ENCODE results near the gene SSBP2. TPM values are rescaled to one million over a fixed set of nuclear protein-coding genes. Genes with fewer than 3 reads are reported as not detected.
"Not testable (repeated sequence)": the region's sequence is repeated elsewhere in the genome, so short reads cannot be mapped to it uniquely, and the experiment has no call there.

Gene SSBP2
- total RNA-seq, 1 donor from 2014 or later: 24.3 TPM

DNA sequence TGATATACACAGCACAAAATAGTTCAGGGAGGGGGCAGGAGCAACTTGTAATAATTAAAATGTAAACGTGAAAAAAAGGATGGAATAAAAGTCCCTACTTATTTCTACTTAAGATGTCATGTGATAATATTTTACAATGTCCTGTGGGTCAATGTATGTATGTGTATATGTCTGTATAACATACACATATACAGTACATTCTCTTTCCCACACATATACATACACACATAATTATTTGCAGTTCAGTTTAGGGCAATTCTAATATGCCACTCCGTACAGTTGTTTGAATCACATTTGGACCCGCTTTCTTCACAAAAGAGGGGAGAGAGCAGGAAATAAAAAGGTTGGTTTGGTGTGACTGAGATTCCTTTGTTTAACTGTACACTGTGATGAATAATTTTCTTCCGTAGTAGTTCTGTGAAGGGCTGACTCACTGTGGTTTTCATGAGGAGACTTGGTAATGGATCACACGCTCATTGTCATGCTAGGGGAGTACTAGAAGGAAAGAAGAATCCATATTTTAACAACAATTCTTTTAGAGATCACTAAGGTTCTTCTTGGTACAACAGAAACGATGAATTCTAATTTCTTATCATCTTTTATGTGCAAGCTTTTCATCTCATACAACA is 330.7 kb downstream of the SSBP2 start:
- Mint-ChIP-seq H3K27ac (peak overlapping the region; percentile 83), H3K4me1 (ENCODE audit: low read depth) (peaks cover 35% of the 10 kb centered on the region), H3K36me3 (ENCODE audit: low read depth) (peaks cover 18% of the 10 kb centered on the region), H3K4me3 (ENCODE audit: low read depth) (no peak overlapping the region), H3K27me3 (ENCODE audit: low read depth) (no peaks in the 10 kb centered on the region), H3K9me3 (no peaks in the 10 kb centered on the region)
- no peak for DNase-seq (ENCODE audit: low spot score)
- intact Hi-C loops (cut with micrococcal nuclease): loop anchor here (5.0 to 10.0 kb wide), 5 partner anchors 118 to 685 kb away; partner anchors contain the start of genes ATG10 and ZCCHC9

DNA sequence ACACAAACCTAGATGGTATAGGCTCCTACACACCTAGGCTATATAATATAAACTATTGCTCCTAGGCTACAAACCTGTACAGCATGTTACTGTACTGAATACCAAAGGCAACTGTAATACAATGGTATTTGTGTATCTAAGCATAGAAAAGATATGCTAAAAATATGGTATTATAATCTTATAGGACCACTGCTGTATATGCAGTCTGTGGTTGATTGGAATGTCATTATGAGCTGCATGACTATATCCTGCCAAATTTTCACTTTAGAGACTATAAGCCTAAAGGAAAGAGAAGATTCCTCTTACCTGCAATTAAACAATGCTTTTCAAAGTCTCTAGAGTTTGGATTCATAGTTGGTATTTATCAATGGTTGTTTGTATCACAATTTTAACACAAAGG is 332.3 kb downstream of the SSBP2 start:
- Mint-ChIP-seq H3K27me3 (ENCODE audit: low read depth) (no peaks in the 10 kb centered on the region), H3K4me3 (ENCODE audit: low read depth) (no peak overlapping the region), H3K9me3 (no peaks in the 10 kb centered on the region), H3K4me1 (ENCODE audit: low read depth) (peaks cover 35% of the 10 kb centered on the region), H3K27ac (no peak overlapping the region), H3K36me3 (ENCODE audit: low read depth) (peaks cover 18% of the 10 kb centered on the region)
- intact Hi-C loops (cut with micrococcal nuclease): no loop called here
- DNase-seq (ENCODE audit: low spot score): no peak

DNA sequence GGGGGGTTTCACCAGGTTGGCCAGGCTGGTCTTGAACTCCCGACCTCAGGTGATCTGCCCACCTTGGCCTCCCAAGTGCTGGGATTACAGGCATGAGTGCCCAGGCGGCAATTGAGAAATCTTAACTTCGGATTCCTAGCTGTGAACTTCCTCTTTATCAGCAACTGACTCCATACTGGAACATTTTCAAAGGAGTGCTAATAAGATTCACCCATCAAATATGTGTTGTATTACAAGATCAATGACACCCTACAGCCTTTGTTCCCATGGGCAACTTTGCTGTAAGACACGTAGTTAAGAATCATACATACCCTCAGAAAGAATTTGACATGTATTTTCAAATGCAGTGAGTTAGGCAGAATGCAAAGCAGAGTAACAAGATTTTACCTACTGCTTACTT is 333.8 kb downstream of the SSBP2 start:
- intact Hi-C loops (cut with micrococcal nuclease): no loop called here
- H3K36me3 Mint-ChIP-seq (ENCODE audit: low read depth): peaks cover 18% of the 10 kb centered on the region
- H3K4me3 Mint-ChIP-seq (ENCODE audit: low read depth): no peak overlapping the region
- no peak overlapping the region for H3K27ac Mint-ChIP-seq
- no peak for DNase-seq (ENCODE audit: low spot score)
- no peaks in the 10 kb centered on the region for H3K9me3 Mint-ChIP-seq
- no peaks in the 10 kb centered on the region for H3K27me3 Mint-ChIP-seq (ENCODE audit: low read depth)
- H3K4me1 Mint-ChIP-seq (ENCODE audit: low read depth): peaks cover 26% of the 10 kb centered on the region

DNA sequence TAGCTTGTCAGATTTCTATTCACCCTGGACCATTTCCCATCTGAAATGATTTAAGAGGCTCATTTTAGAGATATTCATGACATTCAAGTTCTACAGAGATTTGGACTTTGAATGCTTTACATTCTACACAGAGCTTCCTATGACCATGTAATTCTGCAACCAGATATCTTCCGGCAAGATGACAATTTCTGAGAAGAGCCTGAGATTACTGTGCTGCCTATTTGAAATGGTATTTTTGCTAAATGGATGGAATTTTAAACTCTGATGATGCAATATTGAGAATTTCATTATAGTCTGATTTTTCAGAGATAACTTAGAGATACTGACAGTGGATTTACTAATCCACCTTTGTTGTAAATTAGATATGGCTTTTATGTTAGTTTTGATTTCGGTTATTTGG is 341.0 kb downstream of the SSBP2 start:
- peaks cover 10% of the 10 kb centered on the region for H3K4me1 Mint-ChIP-seq (ENCODE audit: low read depth)
- DNase-seq (ENCODE audit: low spot score): no peak
- peaks cover 4% of the 10 kb centered on the region for H3K36me3 Mint-ChIP-seq (ENCODE audit: low read depth)
- H3K9me3 Mint-ChIP-seq: no peaks in the 10 kb centered on the region
- no peak overlapping the region for H3K4me3 Mint-ChIP-seq (ENCODE audit: low read depth)
- intact Hi-C loops (cut with micrococcal nuclease): no loop called here
- H3K27me3 Mint-ChIP-seq (ENCODE audit: low read depth): no peaks in the 10 kb centered on the region
- H3K27ac Mint-ChIP-seq: no peak overlapping the region

DNA sequence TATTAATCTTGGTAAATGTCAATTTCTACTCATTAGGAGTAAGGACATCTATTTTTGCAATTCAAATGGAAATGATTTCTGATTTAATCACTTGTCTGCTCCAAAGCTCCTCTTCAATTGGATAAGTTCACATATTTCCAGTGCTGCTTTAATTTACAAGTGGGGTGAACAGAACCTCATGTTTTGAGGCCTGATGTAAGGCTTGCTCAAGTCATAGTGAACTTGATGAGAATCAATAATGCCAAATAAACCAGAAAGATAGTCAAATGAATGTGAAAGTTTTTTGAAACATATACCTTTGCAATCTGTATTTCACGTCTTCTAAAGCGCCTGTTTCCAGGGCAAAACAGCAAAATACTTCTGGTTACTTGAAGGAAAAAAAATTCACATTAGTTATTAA is 341.5 kb downstream of the SSBP2 start:
- peaks cover 10% of the 10 kb centered on the region for H3K4me1 Mint-ChIP-seq (ENCODE audit: low read depth)
- no peaks in the 10 kb centered on the region for H3K9me3 Mint-ChIP-seq
- intact Hi-C loops (cut with micrococcal nuclease): no loop called here
- DNase-seq (ENCODE audit: low spot score): no peak
- H3K36me3 Mint-ChIP-seq (ENCODE audit: low read depth): peaks cover 4% of the 10 kb centered on the region
- H3K27me3 Mint-ChIP-seq (ENCODE audit: low read depth): no peaks in the 10 kb centered on the region
- no peak overlapping the region for H3K27ac Mint-ChIP-seq
- no peak overlapping the region for H3K4me3 Mint-ChIP-seq (ENCODE audit: low read depth)

DNA sequence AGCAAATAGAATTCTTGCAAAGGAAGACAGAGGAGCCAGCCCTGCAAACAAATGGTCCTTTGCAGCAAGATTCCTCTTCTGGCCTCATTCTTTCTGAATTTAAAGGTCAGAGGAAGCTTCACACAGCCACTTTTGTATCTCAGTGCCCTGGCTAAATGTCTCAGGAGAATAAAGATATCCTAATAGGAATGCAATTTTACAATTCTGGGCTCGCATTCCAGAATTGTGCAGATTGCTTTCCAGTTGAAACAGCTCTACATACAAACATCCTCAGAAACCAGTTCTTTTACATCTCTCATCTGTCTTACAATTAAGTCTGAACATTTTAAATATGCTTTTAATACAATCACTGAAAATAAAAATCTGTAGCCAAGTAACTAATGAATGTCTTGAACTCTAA is 342.4 kb downstream of the SSBP2 start:
- no peak for DNase-seq (ENCODE audit: low spot score)
- no peak overlapping the region for H3K4me3 Mint-ChIP-seq (ENCODE audit: low read depth)
- H3K36me3 Mint-ChIP-seq (ENCODE audit: low read depth): peaks cover 4% of the 10 kb centered on the region

DNA sequence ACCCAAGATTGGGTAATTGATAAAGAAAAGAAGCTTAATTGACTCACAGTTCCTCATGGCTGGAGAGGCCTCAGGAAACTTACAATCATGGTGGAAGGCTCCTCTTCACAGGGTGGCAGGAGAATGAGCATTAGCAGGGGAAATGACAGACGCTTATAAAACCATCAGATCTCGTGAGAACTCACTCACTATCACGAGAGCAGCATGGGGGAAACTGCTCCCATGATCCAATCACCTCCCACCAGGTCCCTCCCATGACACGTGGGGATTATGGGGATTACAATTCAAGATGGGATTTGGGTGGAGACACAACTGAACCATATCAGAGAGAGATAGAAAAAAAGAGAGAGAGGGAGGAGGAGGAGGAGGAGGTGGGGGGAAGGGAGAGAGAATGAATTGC is 343.1 kb downstream of the SSBP2 start:
- H3K9me3 Mint-ChIP-seq; H3K27ac Mint-ChIP-seq; H3K4me3 Mint-ChIP-seq (ENCODE audit: low read depth); intact Hi-C loops (cut with micrococcal nuclease); DNase-seq (ENCODE audit: low spot score); H3K27me3 Mint-ChIP-seq (ENCODE audit: low read depth); H3K4me1 Mint-ChIP-seq (ENCODE audit: low read depth); H3K36me3 Mint-ChIP-seq (ENCODE audit: low read depth): not testable (repeated sequence)

More for the DNA sequence above, 342.4 kb downstream of the SSBP2 start:
- Mint-ChIP-seq H3K27me3 (ENCODE audit: low read depth) (no peaks in the 10 kb centered on the region), H3K4me1 (ENCODE audit: low read depth) (peaks cover 10% of the 10 kb centered on the region), H3K9me3 (no peaks in the 10 kb centered on the region), H3K27ac (no peak overlapping the region)
- intact Hi-C loops (cut with micrococcal nuclease): no loop called here

DNA sequence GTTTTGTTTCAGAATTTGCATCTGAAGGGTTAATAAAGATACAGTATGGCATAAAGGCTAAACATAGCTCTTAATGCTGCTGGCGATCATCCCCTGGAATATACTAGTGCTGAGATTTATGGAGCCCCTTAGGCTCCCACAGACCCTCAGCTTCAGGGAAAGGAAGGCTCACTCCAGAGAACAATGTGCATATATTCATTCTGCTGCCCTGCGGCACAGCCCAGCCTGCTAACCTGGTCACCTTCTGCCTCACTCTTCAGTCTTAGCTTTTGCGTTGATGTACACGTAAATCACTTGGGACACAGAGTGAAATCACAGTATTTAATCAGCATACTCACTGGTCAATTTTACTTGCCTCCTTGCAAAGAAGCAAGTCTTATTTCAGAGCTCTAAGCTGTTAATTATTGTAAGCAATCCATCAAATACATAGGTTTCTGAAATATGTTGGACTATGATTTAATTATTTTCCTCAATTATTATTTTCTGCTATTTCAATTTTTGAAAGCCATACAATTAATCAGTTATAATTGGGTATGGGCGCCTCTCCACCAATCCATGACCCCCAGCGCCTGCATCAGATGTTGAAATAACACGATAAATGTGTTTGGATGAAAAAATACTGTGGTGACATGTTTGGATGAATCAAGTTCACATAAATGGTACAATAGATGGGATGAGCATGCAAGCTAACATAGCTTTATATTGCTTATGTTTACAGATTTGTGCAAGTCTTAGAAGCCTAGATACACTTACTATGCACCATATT is 345.6 kb downstream of the SSBP2 start:
- Mint-ChIP-seq H3K9me3 (no peaks in the 10 kb centered on the region), H3K27ac (no peak overlapping the region), H3K4me3 (ENCODE audit: low read depth) (no peak overlapping the region), H3K27me3 (ENCODE audit: low read depth) (no peaks in the 10 kb centered on the region), H3K4me1 (ENCODE audit: low read depth) (peaks cover 10% of the 10 kb centered on the region), H3K36me3 (ENCODE audit: low read depth) (peaks cover 4% of the 10 kb centered on the region)
- no peak for DNase-seq (ENCODE audit: low spot score)
- intact Hi-C loops (cut with micrococcal nuclease): no loop called here

DNA sequence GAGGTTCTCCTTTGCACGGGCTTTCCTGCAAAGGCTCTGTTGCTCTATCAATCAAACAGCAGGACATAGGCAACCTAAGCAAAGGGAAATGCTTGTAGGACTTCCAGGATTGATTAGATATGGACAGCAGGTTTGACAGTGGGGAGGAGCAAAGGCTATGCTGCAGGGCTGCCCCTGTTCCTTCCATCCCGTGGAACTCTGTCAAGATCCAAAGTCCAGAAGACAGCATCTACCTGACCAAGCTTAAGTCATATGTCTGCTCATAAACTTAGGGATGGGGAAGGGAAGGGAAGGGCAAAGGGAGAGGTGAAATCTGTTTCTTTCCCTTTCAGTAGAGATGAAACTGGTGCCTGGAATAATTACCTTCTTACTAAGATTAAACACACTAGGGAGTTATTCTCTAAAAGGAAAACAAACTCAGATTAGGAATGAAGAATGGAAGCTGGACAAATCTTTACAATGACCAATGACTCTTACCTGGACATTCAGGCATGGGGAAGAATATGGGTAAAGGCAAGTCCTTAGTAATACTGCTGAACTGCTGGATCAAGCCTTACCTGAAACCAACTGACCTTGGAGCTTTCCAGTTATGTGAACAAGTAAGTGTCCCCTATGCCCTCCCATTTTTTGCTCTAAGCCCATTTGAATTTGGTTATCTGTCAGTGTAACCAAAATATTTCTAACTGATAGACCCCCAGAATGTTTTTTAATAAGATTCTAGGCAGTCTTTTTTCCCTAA is 348.5 kb downstream of the SSBP2 start:
- Mint-ChIP-seq H3K4me1 (ENCODE audit: low read depth) (no peaks in the 10 kb centered on the region), H3K27ac (no peak overlapping the region), H3K4me3 (ENCODE audit: low read depth) (no peak overlapping the region), H3K27me3 (ENCODE audit: low read depth) (peaks cover 4% of the 10 kb centered on the region), H3K36me3 (ENCODE audit: low read depth) (no peaks in the 10 kb centered on the region), H3K9me3 (no peaks in the 10 kb centered on the region)
- intact Hi-C loops (cut with micrococcal nuclease): no loop called here
- no peak for DNase-seq (ENCODE audit: low spot score)

DNA sequence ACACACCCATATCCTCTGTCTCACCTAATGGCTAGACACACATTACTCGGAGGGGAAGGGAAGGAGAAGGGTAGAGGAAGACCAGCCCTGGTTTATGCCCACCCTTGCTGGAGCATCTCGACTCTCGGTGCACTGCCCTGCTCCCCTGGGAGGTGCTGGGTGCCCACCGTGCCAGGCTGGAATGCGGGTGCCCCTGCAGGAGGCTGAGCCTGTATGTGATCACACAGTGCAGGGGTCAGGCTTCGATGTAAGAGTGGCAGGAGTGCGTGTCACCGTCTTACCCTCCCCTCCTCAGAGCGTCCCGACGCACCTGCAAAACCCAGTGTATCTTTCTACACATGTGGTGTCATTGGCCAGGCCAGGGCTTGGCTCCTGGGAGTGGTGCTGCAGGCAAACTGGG is 349.6 kb downstream of the SSBP2 start:
- Mint-ChIP-seq H3K4me1 (ENCODE audit: low read depth) (peaks cover 1% of the 10 kb centered on the region), H3K36me3 (ENCODE audit: low read depth) (no peaks in the 10 kb centered on the region), H3K9me3 (no peaks in the 10 kb centered on the region), H3K27me3 (ENCODE audit: low read depth) (peaks cover 11% of the 10 kb centered on the region), H3K4me3 (ENCODE audit: low read depth) (no peak overlapping the region), H3K27ac (no peak overlapping the region)
- DNase-seq (ENCODE audit: low spot score): no peak
- intact Hi-C loops (cut with micrococcal nuclease): no loop called here

DNA sequence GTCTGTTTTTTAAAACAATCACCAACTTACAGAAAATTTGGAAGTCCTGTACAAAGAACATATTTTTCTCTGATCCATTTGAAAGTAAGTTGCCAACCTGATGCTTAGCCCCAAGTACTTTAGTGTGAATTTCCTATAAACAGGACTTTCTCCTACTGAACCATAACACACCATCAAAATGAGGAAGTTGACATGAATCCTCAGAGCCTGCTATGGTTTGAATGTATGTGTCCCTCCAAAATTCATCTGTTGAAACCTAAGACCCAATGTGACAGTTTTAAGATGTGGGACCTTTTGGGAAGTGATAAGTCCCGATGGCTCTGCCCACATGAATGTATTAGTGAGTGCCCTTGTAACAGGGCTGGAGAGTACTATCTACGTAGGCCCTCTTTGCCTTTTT is 350.5 kb downstream of the SSBP2 start:
- Mint-ChIP-seq H3K27ac (no peak overlapping the region), H3K4me3 (ENCODE audit: low read depth) (no peak overlapping the region), H3K4me1 (ENCODE audit: low read depth) (peaks cover 5% of the 10 kb centered on the region), H3K27me3 (ENCODE audit: low read depth) (peaks cover 16% of the 10 kb centered on the region), H3K36me3 (ENCODE audit: low read depth) (no peaks in the 10 kb centered on the region), H3K9me3 (peaks cover under 1% of the 10 kb centered on the region)
- intact Hi-C loops (cut with micrococcal nuclease): no loop called here
- no peak for DNase-seq (ENCODE audit: low spot score)

DNA sequence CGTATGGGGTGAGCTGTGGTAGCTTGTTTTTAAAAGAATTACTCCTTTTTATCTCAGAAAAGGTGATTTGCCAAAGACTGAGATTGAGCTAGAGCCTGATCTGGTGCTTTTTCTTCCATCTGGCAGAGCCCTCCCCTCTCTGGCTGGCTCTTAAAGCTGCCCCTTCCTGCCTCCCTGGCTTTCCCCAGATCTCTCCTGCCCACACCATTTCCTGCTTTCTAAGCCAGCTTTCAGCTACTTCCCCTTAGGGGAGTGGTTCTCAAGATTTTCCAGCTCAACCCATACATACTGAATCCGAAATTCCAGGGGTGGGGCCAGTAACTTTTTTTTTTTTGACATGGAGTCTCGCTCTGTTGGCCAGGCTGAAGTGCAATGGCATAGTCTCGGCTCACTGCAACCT is 352.2 kb downstream of the SSBP2 start:
- DNase-seq (ENCODE audit: low spot score): no peak
- H3K27ac Mint-ChIP-seq: no peak overlapping the region
- peaks cover 5% of the 10 kb centered on the region for H3K9me3 Mint-ChIP-seq
- intact Hi-C loops (cut with micrococcal nuclease): no loop called here
- H3K4me3 Mint-ChIP-seq (ENCODE audit: low read depth): no peak overlapping the region
- peaks cover 27% of the 10 kb centered on the region for H3K27me3 Mint-ChIP-seq (ENCODE audit: low read depth)
- H3K36me3 Mint-ChIP-seq (ENCODE audit: low read depth): no peaks in the 10 kb centered on the region
- peaks cover 5% of the 10 kb centered on the region for H3K4me1 Mint-ChIP-seq (ENCODE audit: low read depth)

DNA sequence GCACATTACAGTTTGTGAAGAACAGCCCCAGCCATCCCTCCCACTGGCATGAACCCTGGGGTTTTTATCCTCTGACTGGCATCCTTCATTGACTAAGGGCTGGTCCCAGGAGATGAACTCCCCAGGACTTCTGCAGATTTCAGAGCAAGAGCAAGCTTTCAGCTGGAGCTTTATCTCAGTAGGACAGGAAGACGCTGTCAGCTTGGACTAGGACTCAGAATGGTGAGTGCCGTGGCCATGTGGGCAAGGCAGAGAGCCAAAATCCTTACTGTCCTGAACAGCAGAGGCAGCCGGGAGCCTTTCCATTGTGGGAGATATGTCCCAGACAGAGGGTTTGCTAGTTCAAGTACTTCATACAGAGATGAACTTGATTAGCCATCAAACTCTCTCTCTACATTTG is 353.7 kb downstream of the SSBP2 start:
- Mint-ChIP-seq H3K4me3 (ENCODE audit: low read depth) (no peak overlapping the region), H3K9me3 (peaks cover 5% of the 10 kb centered on the region), H3K27me3 (ENCODE audit: low read depth) (peaks cover 37% of the 10 kb centered on the region), H3K4me1 (ENCODE audit: low read depth) (peaks cover 5% of the 10 kb centered on the region), H3K27ac (no peak overlapping the region), H3K36me3 (ENCODE audit: low read depth) (no peaks in the 10 kb centered on the region)
- intact Hi-C loops (cut with micrococcal nuclease): no loop called here
- no peak for DNase-seq (ENCODE audit: low spot score)

All from activated T-helper 2 cell treated with anti-CD3 and anti-CD28 coated beads, Interferon-gamma antibody, Interleukin-2, Interleukin-4, amounts not matched to agents 10 μg/mL and 5 μg/mL and 100 μg/mL, durations not matched to agents 14 hours and 24 hours and 36 hours (primary cell).